NB4 (cell line): ENCODE measurements around the gene TM9SF3.

Experiments
- DNase-seq: peaks from one replicate; pipeline ENCODE4 v3.0.0; 2010; ENCODE audit warnings: low read depth
- H3K4me3 ChIP-seq: one replicate; pipeline ENCODE4 v1.5.1; 2011; ENCODE audit warnings: mild to moderate bottlenecking, low read depth, low read length, moderate library complexity
- MYC ChIP-seq: IDR thresholded peaks from 2 replicates; pipeline ENCODE4 v1.6.1; 2011; ENCODE audit warnings: low read depth, low read length
- POLR2A ChIP-seq: IDR thresholded peaks from 2 replicates; pipeline ENCODE4 v1.6.1; 2011; ENCODE audit warnings: mild to moderate bottlenecking; ENCODE audit not compliant: insufficient read length; ENCODE audit errors: extremely low read depth
- TF ChIP-seq, protein P1 (sequence below): IDR thresholded peaks from one replicate; pipeline ENCODE4 v1.5.1; 2012; ENCODE audit warnings: low read depth, low read length
- TF ChIP-seq, protein P2 (sequence below): IDR thresholded peaks from 2 replicates; pipeline ENCODE4 v1.6.1; 2011; ENCODE audit warnings: low read depth, low read length

Gene TM9SF3

DNA sequence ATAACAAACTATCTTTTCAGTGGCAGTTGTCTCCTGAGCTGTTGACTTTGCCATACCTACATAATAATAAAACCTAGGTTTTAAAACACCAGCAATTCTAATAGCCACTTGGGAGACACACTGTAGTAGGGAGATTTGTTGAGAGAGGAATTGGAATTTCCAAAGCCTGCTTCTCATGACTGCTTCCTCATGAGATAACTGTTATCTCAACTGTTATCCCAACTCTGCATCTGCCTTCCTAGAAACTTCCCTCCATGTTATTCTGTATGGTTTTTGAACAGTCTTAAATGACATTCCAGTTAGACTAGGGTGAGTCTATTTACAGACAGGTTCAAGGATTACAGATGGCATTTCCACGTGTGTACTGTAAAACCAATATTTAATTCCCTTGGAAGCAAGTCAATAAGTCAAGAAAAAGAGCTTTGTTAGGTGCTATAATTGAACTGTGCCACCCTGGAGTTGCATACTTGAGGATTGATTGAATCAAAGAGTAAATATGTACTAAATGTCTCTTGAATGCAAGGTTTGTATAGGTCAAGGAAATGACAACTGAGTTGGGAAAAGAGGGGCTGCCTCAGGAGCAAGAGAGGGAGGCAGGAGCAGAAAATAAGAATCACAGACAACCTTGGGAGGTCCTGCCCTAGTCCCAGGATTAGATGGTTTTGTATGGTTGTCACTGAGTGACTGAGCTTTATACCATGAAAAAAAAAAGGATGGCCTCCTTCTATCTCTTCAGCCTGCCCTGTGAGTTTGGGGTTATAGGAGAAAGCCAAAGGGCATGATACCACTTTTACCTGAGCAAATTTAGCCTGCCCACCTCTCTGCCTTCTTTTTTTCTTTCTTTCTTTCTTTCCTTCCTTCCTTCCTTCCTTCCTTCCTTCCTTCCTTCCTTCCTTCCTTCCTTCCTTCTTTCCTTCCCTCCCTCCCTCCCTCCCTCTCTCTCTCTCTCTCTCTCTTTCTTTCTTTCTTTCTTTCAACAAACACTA, 9.9 kb upstream of the TM9SF3 start:
- no peak overlapping the region for H3K4me3 ChIP-seq
- DNase-seq = no peak
- TF ChIP-seq, protein P1, sequence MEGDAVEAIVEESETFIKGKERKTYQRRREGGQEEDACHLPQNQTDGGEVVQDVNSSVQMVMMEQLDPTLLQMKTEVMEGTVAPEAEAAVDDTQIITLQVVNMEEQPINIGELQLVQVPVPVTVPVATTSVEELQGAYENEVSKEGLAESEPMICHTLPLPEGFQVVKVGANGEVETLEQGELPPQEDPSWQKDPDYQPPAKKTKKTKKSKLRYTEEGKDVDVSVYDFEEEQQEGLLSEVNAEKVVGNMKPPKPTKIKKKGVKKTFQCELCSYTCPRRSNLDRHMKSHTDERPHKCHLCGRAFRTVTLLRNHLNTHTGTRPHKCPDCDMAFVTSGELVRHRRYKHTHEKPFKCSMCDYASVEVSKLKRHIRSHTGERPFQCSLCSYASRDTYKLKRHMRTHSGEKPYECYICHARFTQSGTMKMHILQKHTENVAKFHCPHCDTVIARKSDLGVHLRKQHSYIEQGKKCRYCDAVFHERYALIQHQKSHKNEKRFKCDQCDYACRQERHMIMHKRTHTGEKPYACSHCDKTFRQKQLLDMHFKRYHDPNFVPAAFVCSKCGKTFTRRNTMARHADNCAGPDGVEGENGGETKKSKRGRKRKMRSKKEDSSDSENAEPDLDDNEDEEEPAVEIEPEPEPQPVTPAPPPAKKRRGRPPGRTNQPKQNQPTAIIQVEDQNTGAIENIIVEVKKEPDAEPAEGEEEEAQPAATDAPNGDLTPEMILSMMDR = no peak
- no peak for TF ChIP-seq MYC
- TF ChIP-seq, protein P2, sequence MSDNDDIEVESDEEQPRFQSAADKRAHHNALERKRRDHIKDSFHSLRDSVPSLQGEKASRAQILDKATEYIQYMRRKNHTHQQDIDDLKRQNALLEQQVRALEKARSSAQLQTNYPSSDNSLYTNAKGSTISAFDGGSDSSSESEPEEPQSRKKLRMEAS = no peak
- TF ChIP-seq POLR2A = no peak

DNA sequence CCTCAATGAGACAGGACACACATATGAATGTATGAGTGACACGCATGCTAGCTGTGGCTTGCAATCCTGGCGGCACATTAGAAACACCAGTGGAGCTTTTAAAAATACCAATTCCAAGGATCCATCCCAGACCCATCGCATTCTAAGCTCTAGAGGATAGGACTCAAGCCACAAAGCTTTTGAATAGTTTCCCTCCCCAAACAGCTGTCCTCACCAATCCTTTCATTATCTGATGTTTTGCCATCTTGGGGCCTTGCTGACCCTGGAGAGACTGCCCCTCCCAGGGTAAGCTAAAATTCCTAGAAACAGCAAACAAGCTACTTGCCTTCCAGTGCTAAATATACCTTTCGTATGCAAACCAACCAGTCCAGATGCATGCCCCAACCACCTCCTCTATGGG, 8.9 kb upstream of the TM9SF3 start:
- DNase-seq = no peak
- no peak for TF ChIP-seq MYC
- no peak overlapping the region for H3K4me3 ChIP-seq

DNA sequence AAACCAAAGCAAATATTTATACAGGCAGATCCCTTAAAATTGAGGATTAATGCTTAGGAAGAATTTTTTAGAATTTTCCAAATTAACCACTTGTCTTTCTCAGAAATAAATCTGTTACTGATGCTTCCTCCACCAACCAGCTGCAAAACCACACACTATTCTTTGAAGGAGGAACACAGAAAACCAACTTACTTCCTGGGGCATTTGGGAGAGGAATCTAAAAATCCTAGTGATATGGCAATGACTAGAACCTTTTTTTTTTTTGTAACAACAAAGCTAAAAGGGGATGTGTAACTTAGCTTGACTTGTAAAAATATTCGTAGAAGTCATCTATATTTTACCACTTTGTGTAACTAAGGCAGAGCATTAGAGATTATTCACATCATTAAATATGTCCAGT, 5.1 kb upstream of the TM9SF3 start:
- TF ChIP-seq, protein P2 = no peak
- TF ChIP-seq, protein P1 = no peak
- no peak for TF ChIP-seq POLR2A
- TF ChIP-seq MYC = no peak
- DNase-seq = peak; percentile 18
- no peak overlapping the region for H3K4me3 ChIP-seq

DNA sequence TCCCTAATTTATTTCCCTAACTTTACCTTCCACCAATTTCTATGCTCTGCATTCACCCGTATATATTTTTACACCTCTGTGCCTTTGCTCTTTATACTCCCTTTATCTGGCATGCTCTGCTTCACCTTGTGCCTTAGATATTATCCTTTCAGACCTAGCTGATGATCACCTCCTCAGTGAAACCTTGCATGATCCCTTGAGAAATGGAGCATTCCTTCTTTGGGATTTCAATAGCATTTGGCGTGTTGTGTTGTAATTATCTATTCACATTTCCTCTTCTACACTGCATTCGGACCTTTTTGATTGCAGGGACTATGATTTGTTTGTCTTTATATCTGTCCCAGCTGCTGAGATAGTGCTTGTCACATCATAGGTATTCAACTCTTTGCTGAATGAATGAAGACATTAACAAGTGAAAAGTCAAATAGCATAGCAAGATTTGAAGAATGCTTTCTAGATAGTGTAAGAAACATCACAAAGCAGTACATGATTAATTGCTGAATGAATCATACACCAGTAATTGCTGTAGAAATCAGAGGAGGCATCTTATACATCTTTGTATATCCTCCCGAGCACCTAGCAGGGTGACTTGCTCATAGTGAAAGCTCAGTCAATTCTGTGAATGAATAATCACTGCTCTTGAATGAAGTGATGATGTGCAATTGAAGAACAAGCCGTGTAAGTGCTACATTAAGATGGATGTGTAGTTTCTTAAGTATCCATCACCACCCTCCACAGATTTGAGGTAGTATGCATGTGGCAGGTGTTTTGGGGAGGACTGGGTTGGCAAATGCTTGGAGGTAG, 2.0 kb upstream of the TM9SF3 start:
- TF ChIP-seq, protein P1 = no peak
- no peak for TF ChIP-seq POLR2A
- no peak for TF ChIP-seq MYC
- TF ChIP-seq, protein P2 = no peak
- DNase-seq = no peak
- H3K4me3 ChIP-seq = no peak overlapping the region

DNA sequence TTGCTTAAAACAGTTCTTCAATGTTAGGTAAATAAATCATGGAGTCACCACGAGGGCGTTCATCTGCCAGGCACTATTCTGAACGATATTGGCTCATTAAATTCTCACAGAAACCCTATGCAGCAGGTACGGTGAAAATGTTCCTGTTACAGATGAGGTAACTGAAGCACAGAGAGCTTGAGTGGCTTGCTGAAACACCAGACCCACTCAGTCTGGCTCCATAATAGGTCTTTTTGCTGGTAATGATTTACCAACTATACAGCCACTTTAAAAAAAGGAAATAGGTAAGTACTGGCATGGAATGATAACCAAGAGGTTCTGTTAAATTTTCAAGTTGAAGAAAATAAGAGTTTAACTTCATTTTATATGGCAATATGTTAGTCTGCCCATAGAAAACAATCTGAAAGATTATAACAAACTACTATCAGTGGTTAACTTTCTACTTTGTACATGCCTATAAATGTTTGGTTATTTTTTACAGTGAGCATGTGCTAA, 1.3 kb upstream of the TM9SF3 start:
- TF ChIP-seq POLR2A = no peak
- TF ChIP-seq, protein P2 = no peak
- TF ChIP-seq, protein P1 = no peak
- no peak for TF ChIP-seq MYC
- DNase-seq = peak; percentile 17
- peak overlapping the region; percentile 82 for H3K4me3 ChIP-seq
